H9 (cell line): ENCODE measurements around the gene SEMA4D. TPM values are rescaled to one million over a fixed set of nuclear protein-coding genes. Genes with fewer than 3 reads are reported as not detected.

Experiments used
- DNase-seq: peaks from one replicate; pipeline ENCODE4 v3.0.0-alpha.2; 2017
- H2AFZ ChIP-seq: one replicate; pipeline ENCODE4 v1.6.1; 2013; ENCODE audit warnings: mild to moderate bottlenecking, low read length, control low read depth, moderate library complexity
- H2AK5ac ChIP-seq: 2 replicates; pipeline ENCODE4 v1.6.1; 2013; ENCODE audit warnings: low read length, control low read depth, mixed read lengths; ENCODE audit not compliant: insufficient read length
- H2BK120ac ChIP-seq: one replicate; pipeline ENCODE4 v1.6.1; 2013; ENCODE audit warnings: low read depth, mild to moderate bottlenecking, low read length, control low read depth, inconsistent platforms; ENCODE audit not compliant: poor library complexity, severe bottlenecking
- H2BK12ac ChIP-seq: 2 replicates; pipeline ENCODE4 v1.6.1; 2013; ENCODE audit warnings: low read length, control low read depth, mixed read lengths, low read depth; ENCODE audit not compliant: insufficient read length
- H2BK15ac ChIP-seq: 2 replicates; pipeline ENCODE4 v1.6.1; 2013; ENCODE audit warnings: low read depth, low read length, control low read depth
- H2BK20ac ChIP-seq: one replicate; pipeline ENCODE4 v1.6.1; 2013; ENCODE audit warnings: low read depth, mild to moderate bottlenecking, low read length, control low read depth, inconsistent platforms; ENCODE audit not compliant: poor library complexity, severe bottlenecking
- H2BK5ac ChIP-seq: 2 replicates; pipeline ENCODE4 v1.6.1; 2013; ENCODE audit warnings: low read length, control low read depth, mixed read lengths; ENCODE audit not compliant: insufficient read length
- H3K14ac ChIP-seq: 2 replicates; pipeline ENCODE4 v1.6.1; 2013; ENCODE audit warnings: low read length, control low read depth; ENCODE audit not compliant: insufficient read depth
- H3K18ac ChIP-seq: 2 replicates; pipeline ENCODE4 v1.6.1; 2013; ENCODE audit warnings: low read depth, mild to moderate bottlenecking, mixed read lengths, low read length, control low read depth; ENCODE audit not compliant: insufficient read length
- H3K23ac ChIP-seq: 2 replicates; pipeline ENCODE4 v1.6.1; 2013; ENCODE audit warnings: low read length, control low read depth, mixed read lengths, low read depth; ENCODE audit not compliant: insufficient read length
- H3K23me2 ChIP-seq: 2 replicates; pipeline ENCODE4 v1.6.1; 2013; ENCODE audit warnings: low read depth, mild to moderate bottlenecking, mixed read lengths, low read length, control low read depth; ENCODE audit not compliant: insufficient read length, poor library complexity, severe bottlenecking
- H3K27ac ChIP-seq: 2 replicates; pipeline ENCODE4 v1.5.1; 2013; ENCODE audit warnings: low read length, control low read depth, mixed read lengths, low read depth; ENCODE audit not compliant: insufficient read length
- H3K27me3 ChIP-seq: 2 replicates; pipeline ENCODE4 v1.6.1; 2013; ENCODE audit warnings: low read length, control low read depth, inconsistent platforms; ENCODE audit not compliant: insufficient read depth
- H3K4ac ChIP-seq: 2 replicates; pipeline ENCODE4 v1.6.1; 2013; ENCODE audit warnings: low read depth, mild to moderate bottlenecking, control low read depth, inconsistent platforms, low read length, moderate library complexity
- H3K4me1 ChIP-seq: 2 replicates; pipeline ENCODE4 v1.6.1; 2013; ENCODE audit warnings: low read length, control low read depth, inconsistent platforms; ENCODE audit not compliant: insufficient read depth
- H3K4me2 ChIP-seq: 2 replicates; pipeline ENCODE4 v1.6.1; 2013; ENCODE audit warnings: low read length, control low read depth, mixed read lengths; ENCODE audit not compliant: insufficient read length, insufficient read depth
- H3K56ac ChIP-seq: 2 replicates; pipeline ENCODE4 v1.6.1; 2013; ENCODE audit warnings: low read depth, mild to moderate bottlenecking, mixed read lengths, low read length, control low read depth; ENCODE audit not compliant: insufficient read length
- H3K79me1 ChIP-seq: 2 replicates; pipeline ENCODE4 v1.6.1; 2013; ENCODE audit warnings: low read depth, mild to moderate bottlenecking, moderate library complexity, low read length, control low read depth, inconsistent platforms; ENCODE audit not compliant: insufficient read depth, poor library complexity, severe bottlenecking
- H3K79me2 ChIP-seq: 2 replicates; pipeline ENCODE4 v1.6.1; 2013; ENCODE audit warnings: low read length, control low read depth, inconsistent platforms; ENCODE audit not compliant: insufficient read depth
- H3K9ac ChIP-seq: 2 replicates; pipeline ENCODE4 v1.6.1; 2013; ENCODE audit warnings: low read length, control low read depth, mixed read lengths; ENCODE audit not compliant: insufficient read length; ENCODE audit errors: extremely low read depth
- H3K9me3 ChIP-seq: one replicate; pipeline ENCODE4 v1.6.1; 2013; ENCODE audit warnings: low read depth, low read length, inconsistent platforms; ENCODE audit not compliant: control insufficient read depth
- H3T11ph ChIP-seq: one replicate; pipeline ENCODE4 v1.6.1; 2013; ENCODE audit warnings: mild to moderate bottlenecking, low read length, control low read depth, inconsistent platforms
- H4K20me1 ChIP-seq: one replicate; pipeline ENCODE4 v1.6.1; 2013; ENCODE audit not compliant: control insufficient read depth, insufficient read length, insufficient read depth
- H4K5ac ChIP-seq: 2 replicates; pipeline ENCODE4 v1.6.1; 2013; ENCODE audit warnings: low read depth, mild to moderate bottlenecking, mixed read lengths, low read length, control low read depth; ENCODE audit not compliant: insufficient read length
- H4K8ac ChIP-seq: replicated peaks from 2 replicates; pipeline ENCODE4 v1.6.1; 2013; ENCODE audit warnings: low read length, control low read depth, mixed read lengths, low read depth; ENCODE audit not compliant: insufficient read length
- H4K91ac ChIP-seq: 2 replicates; pipeline ENCODE4 v1.6.1; 2013; ENCODE audit warnings: low read depth, mild to moderate bottlenecking, moderate library complexity, mixed read lengths, low read length, control low read depth; ENCODE audit not compliant: insufficient read length
- H3K27ac Mint-ChIP-seq, 3 experiments: 2 replicates in 2 of 3; 3 replicates in 1 of 3; pipeline ENCODE4 v1.8.0; 2020 to 2021; ENCODE audit warnings: mixed read lengths in 3 of 3, mild to moderate bottlenecking in 1 of 3, moderate library complexity in 1 of 3
- H3K27me3 Mint-ChIP-seq: 2 replicates; pipeline ENCODE4 v1.8.0; 2021; ENCODE audit warnings: low read depth, mild to moderate bottlenecking, moderate library complexity, mixed read lengths
- H3K36me3 Mint-ChIP-seq, 3 experiments: 2 replicates in 2 of 3; 3 replicates in 1 of 3; pipeline ENCODE4 v1.8.0; 2020 to 2021; ENCODE audit warnings: low read depth in 3 of 3, mixed read lengths in 3 of 3; ENCODE audit not compliant: insufficient read depth in 1 of 3
- H3K4me1 Mint-ChIP-seq, 2 experiments: 2 replicates each; pipeline ENCODE4 v1.8.0; 2020; ENCODE audit warnings: mixed read lengths in 2 of 2
- H3K4me3 Mint-ChIP-seq, 2 experiments: 2 replicates in 1 of 2; 3 replicates in 1 of 2; pipeline ENCODE4 v1.8.0; 2020 to 2021; ENCODE audit warnings: mild to moderate bottlenecking in 2 of 2, mixed read lengths in 2 of 2, moderate library complexity in 1 of 2
- H3K9me3 Mint-ChIP-seq, 2 experiments: 2 replicates in 1 of 2; 3 replicates in 1 of 2; pipeline ENCODE4 v1.8.0; 2020; ENCODE audit warnings: mild to moderate bottlenecking in 2 of 2, mixed read lengths in 2 of 2, moderate library complexity in 1 of 2
- WGBS: extraction: QIAGEN DNeasy Blood & Tissue Kit; methylation state at CpG from one replicate; pipeline ENCODE4 v1.1.7; 2013; ENCODE audit warnings: missing lambda C conversion rate, low lambda C conversion rate, mixed read lengths; ENCODE audit not compliant: insufficient read length; ENCODE audit errors: extremely low coverage; 5-methylcytosine and 5-hydroxymethylcytosine counted together
- total RNA-seq: library from RNA; stranded (reverse); gene quantifications from 2 replicates; pipeline ENCODE4 v1.2.1, GENCODE V29; 2021
- TF ChIP-seq, protein P1 (sequence below): fragments of 200-600 bp; sonication (generic); conservative IDR thresholded peaks from 3 replicates; pipeline ENCODE4 v1.8.0; 2021; ENCODE audit warnings: antibody characterized with exemption, mild to moderate bottlenecking

The SEMA4D gene
- total RNA-seq, 1 experiment from 2014 or later: 47.2 TPM

DNA sequence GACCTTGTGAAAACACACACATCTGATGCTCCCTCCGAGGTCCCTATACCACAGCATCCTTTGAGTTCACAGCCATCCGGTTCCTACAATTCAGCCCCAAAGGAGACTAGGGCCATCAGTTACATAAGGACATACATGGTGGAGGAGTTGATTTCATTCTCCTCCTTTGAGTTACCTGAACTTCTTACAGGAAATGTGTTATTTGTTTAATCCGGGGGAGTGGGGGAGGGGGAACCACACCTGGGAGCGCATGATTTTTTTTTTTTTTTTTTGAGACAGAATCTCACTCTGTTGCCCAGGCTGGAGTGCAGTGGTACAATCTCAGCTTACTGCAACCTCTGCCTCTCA, 30.7 kb downstream of the SEMA4D start:
- no peak overlapping the region for H3K18ac ChIP-seq
- no peak overlapping the region for H4K5ac ChIP-seq
- no peak overlapping the region for H3K4me2 ChIP-seq
- H4K8ac ChIP-seq: no peak overlapping the region
- H3K23me2 ChIP-seq: no peaks in the 10 kb centered on the region
- no peaks in the 10 kb centered on the region for H3K9me3 ChIP-seq
- no peak overlapping the region for H4K91ac ChIP-seq
- H3K4ac ChIP-seq: no peak overlapping the region
- no peak overlapping the region for H2BK20ac ChIP-seq
- no peak overlapping the region for H2BK5ac ChIP-seq
- no peak overlapping the region for H2AK5ac ChIP-seq
- no peak overlapping the region for H2AFZ ChIP-seq
- no peak overlapping the region for H2BK15ac ChIP-seq
- H3K79me2 ChIP-seq: peaks cover 17% of the 10 kb centered on the region; the same call in 1 of the 2 replicates
- no peak overlapping the region for H3K56ac ChIP-seq
- WGBS: no CpG with 5 or more reads among the region's 4 CpGs
- 0 out of 5 replicates have a peak, but pooled peaks cover 0 to 2% of the 10 kb centered on the region in 2 experiments for H3K9me3 Mint-ChIP-seq
- no peak overlapping the region for H3K23ac ChIP-seq
- H4K20me1 ChIP-seq: no peaks in the 10 kb centered on the region
- no peak overlapping the region for H3K9ac ChIP-seq
- H3K4me1 ChIP-seq: peaks cover 28% of the 10 kb centered on the region
- H3K4me3 Mint-ChIP-seq: no peak overlapping the region
- TF ChIP-seq, protein P1, sequence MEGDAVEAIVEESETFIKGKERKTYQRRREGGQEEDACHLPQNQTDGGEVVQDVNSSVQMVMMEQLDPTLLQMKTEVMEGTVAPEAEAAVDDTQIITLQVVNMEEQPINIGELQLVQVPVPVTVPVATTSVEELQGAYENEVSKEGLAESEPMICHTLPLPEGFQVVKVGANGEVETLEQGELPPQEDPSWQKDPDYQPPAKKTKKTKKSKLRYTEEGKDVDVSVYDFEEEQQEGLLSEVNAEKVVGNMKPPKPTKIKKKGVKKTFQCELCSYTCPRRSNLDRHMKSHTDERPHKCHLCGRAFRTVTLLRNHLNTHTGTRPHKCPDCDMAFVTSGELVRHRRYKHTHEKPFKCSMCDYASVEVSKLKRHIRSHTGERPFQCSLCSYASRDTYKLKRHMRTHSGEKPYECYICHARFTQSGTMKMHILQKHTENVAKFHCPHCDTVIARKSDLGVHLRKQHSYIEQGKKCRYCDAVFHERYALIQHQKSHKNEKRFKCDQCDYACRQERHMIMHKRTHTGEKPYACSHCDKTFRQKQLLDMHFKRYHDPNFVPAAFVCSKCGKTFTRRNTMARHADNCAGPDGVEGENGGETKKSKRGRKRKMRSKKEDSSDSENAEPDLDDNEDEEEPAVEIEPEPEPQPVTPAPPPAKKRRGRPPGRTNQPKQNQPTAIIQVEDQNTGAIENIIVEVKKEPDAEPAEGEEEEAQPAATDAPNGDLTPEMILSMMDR: no peak
- H3K36me3 Mint-ChIP-seq: peaks cover 2 to 22% (median 5%) of the 10 kb centered on the region in 3 experiments; a peak in 5 of 7 replicates
- no peak overlapping the region for H3K27ac ChIP-seq
- H3K27ac Mint-ChIP-seq: peak overlapping the region; percentile 46 to 91 (median 88); a peak in 5 of 7 replicates
- DNase-seq: no peak
- no peaks in the 10 kb centered on the region for H3K27me3 ChIP-seq
- H3K79me1 ChIP-seq: peaks cover 7% of the 10 kb centered on the region
- no peak overlapping the region for H2BK12ac ChIP-seq
- no peaks in the 10 kb centered on the region for H3K27me3 Mint-ChIP-seq
- H2BK120ac ChIP-seq: no peak overlapping the region
- no peak overlapping the region for H3T11ph ChIP-seq
- H3K4me1 Mint-ChIP-seq: peaks cover 68 to 77% of the 10 kb centered on the region in 2 experiments
- no peak overlapping the region for H3K14ac ChIP-seq
